Measurements from ENCODE around the gene L3MBTL4.
"Not testable (repeated sequence)": the region's sequence is repeated elsewhere in the genome, so short reads cannot be mapped to it uniquely, and the experiment has no call there.

Gene L3MBTL4

DNA sequence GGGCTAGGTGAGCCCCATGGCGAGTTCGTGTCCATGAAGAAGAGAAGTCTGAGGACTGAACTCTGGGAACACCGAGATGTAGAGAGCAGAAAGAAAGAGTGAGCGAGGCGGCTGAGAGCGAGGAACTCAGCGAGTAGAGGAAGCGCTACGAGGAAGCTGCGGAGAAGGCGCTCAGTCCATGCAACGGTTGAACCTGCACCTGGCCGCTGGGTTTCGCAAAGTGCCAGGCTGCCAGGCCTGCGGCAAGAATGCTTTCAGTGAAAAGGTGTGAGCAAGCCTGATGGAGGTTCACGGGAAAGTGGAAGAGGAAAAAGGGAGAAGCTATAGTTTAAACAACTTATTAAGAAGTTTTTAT lies 268.4 kb downstream of the L3MBTL4 start:
- Histone ChIP-seq H3K4me3 (no peak overlapping the region), H3K27ac (no peak overlapping the region)

DNA sequence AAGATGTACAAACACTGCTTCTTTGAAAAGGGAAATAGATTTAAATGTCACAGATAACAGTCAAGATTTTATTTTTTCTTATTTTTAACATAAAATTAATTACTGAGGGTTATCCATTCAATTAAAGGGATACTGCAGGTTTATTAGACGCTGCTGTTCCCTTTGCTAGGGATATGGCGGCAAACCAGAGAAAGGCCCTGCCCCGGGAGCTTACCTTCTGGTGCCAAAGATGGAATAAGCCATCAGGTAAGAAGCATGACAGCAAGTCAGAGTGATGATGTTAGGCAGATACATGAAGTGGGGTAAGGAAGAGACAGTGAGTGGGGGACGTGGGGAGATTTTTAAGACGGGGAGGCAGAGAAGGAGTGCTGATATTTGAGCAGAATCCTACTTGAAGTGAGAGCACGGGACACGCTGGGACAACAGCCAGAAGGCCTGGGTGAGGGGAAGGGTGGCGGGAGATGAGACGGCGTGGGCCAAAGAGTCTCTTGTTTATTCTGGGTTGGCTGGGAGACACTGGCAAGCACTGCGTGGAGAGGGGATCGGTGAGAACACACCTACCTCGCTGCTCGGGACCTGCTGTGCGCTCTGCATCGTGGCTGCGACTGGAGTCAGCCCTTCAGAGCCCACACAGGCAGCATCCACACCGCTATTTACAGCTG lies 268.9 kb downstream of the L3MBTL4 start:
- no peak overlapping the region for H3K27ac ChIP-seq

DNA sequence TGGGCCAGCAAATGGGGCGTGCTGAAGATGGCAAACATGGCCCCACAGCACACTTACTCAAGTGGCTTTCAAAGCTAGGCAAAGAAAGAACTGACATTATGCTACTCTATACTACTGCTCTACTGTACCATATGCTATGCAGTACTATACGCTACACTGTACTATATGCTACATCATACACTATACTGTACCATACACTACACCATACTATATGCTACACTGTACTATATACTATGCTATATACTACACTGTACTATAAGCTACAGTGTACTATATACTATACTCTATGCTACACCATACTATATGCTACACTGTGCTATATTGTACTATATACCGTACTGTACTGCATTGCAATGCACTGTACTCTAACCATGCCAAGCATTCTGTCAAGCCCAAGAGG lies 275.7 kb downstream of the L3MBTL4 start:
- Histone ChIP-seq H3K4me3 (no peak overlapping the region), H3K27ac (no peak overlapping the region)

More for the DNA sequence above, 268.9 kb downstream of the L3MBTL4 start:
- H3K4me3 ChIP-seq = no peak overlapping the region

GRCh38 chr18:6135901-6136300 lies 278.8 kb downstream of the L3MBTL4 start:
- not testable (repeated sequence) for H3K27ac ChIP-seq

DNA sequence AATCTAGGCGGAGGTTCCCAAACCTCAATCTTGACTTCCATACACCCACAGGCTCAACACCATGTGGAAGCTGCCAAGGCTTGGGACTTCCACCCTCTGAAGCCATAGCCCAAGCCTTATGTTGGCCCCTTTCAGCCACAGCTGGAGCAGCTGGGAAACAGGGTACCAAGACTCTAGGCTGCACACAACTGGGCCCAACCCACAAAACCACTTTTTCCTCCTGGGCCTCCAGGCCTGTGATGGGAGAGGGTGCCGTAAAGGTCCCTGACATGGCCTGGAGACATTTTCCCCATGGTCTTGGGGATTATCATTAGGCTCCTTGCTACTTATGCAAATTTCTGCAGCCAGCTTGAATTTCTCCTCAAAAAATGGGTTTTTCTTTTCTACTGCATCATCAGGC lies 279.7 kb downstream of the L3MBTL4 start:
- H3K27ac ChIP-seq, H3K4me3 ChIP-seq: not testable (repeated sequence)

More at GRCh38 chr18:6135901-6136300, 278.8 kb downstream of the L3MBTL4 start:
- not testable (repeated sequence) for H3K4me3 ChIP-seq

- Histone ChIP-seq H3K4me3 (no peak overlapping the region), H3K27ac (no peak overlapping the region)
Measured at GRCh38 chr18:6132751-6133368, 281.9 kb downstream of the L3MBTL4 start.

GRCh38 chr18:6120820-6121279 lies 293.9 kb downstream of the L3MBTL4 start:
- Histone ChIP-seq H3K27ac (no peak overlapping the region), H3K4me3 (no peak overlapping the region)

DNA sequence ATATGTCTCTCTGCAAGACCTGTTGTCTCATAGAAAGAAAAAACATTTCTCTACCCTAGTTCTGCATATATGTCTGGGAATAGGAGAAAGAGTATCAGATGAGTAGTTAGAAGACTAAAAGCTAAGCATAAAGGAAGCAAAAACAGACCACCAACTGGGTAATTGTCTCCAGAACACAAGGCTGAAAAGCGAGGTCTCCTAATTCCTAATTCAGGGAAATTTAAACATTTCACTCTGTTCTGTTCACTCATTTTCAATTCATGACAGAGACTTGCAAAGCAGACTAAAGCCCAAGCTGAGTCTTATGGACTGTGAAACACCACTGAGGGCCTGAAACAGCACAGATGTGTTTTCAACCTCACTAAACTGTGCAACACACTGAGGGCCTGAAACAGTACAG lies 294.9 kb downstream of the L3MBTL4 start:
- Histone ChIP-seq H3K4me3 (no peak overlapping the region), H3K27ac (no peak overlapping the region)

GRCh38 chr18:6118080-6118479 lies 296.6 kb downstream of the L3MBTL4 start:
- no peak overlapping the region for H3K27ac ChIP-seq
- H3K4me3 ChIP-seq = no peak overlapping the region

- H3K27ac ChIP-seq = no peak overlapping the region
- H3K4me3 ChIP-seq = no peak overlapping the region
Measured at GRCh38 chr18:6115710-6116109, 299.0 kb downstream of the L3MBTL4 start.

DNA sequence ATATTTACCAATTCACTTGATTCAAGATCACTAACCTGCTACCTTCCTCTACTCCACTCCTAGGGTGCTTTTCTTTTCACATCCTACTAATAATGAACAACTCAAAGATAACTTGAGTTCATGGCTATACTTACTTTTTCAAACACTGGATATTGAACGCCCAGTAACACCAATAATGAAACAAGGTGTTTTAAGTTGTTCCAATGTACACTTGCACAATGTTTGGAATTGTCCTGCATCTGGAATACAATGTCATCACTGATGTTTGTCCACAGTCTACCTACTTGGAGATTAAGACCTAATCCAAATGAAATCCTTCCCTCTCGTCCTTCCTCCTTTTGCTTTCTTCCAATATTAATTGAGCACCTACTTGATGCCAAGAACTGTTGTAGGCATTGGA lies 301.1 kb downstream of the L3MBTL4 start:
- Histone ChIP-seq H3K27ac (no peak overlapping the region), H3K4me3 (no peak overlapping the region)

- H3K4me3 ChIP-seq = no peak overlapping the region
- no peak overlapping the region for H3K27ac ChIP-seq
Measured at GRCh38 chr18:6111726-6112125, 303.0 kb downstream of the L3MBTL4 start.

GRCh38 chr18:6109743-6110142 lies 305.0 kb downstream of the L3MBTL4 start:
- Histone ChIP-seq H3K4me3 (no peak overlapping the region), H3K27ac (no peak overlapping the region)

GRCh38 chr18:6107794-6108193 lies 306.9 kb downstream of the L3MBTL4 start:
- Histone ChIP-seq H3K27ac (no peak overlapping the region), H3K4me3 (no peak overlapping the region)

DNA sequence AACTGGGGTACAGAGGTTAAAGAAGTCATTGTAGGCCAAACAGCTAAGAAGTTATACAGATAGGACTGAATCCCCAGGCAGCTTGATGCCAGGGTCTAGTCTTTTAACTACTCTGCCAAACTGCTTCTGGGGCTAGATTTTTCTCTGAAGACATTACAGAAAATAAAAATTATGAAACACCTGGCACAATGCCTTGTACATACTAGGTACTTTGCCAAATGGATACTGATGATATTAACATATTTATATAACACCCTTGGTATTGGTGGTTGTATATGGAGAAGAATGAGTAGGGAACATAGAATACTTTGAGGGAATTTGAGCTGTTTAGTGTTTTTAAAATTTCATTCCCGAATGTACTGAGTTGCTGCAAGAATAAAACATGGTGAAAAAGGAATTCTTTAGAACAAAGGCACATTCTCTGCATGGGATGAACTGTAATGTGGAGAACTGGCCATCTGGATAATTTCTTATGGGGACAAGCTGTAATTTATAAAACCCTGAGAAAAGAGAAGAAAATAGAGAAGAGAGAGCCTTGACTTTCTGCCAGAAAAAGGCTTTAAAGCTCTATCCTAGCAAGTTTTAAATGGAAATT lies 308.5 kb downstream of the L3MBTL4 start:
- H3K27ac ChIP-seq = no peak overlapping the region
- no peak overlapping the region for H3K4me3 ChIP-seq

- Histone ChIP-seq H3K4me3 (no peak overlapping the region), H3K27ac (no peak overlapping the region)
Measured at GRCh38 chr18:6103741-6104140, 311.0 kb downstream of the L3MBTL4 start.

- H3K4me3 ChIP-seq = no peak overlapping the region
- no peak overlapping the region for H3K27ac ChIP-seq
Measured at GRCh38 chr18:6096730-6097129, 318.0 kb downstream of the L3MBTL4 start.

- no peak overlapping the region for H3K27ac ChIP-seq
- H3K4me3 ChIP-seq = no peak overlapping the region
Measured at GRCh38 chr18:6088432-6088831, 326.3 kb downstream of the L3MBTL4 start.

DNA sequence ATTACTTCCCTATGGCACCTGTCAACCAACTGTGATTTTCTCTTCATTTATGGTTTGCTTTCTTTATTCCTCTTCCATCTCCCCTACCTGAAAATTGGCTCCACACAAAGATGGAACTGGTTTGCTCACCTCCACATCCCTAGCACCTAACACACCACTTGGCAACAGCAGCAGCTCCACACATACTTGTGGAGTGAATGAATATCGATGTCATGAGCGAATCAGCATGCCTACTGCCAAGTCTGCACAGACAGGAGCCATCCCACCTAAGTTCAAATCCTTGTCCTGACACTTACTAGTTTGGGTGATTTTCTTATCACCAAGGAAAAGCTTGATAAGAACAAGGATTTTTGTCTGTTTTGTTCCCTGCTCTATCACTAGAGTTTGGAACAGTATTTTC lies 328.0 kb downstream of the L3MBTL4 start:
- Histone ChIP-seq H3K27ac (no peak overlapping the region), H3K4me3 (no peak overlapping the region)

- no peak overlapping the region for H3K4me3 ChIP-seq
- H3K27ac ChIP-seq = no peak overlapping the region
Measured at GRCh38 chr18:6079406-6079805, 335.3 kb downstream of the L3MBTL4 start.

DNA sequence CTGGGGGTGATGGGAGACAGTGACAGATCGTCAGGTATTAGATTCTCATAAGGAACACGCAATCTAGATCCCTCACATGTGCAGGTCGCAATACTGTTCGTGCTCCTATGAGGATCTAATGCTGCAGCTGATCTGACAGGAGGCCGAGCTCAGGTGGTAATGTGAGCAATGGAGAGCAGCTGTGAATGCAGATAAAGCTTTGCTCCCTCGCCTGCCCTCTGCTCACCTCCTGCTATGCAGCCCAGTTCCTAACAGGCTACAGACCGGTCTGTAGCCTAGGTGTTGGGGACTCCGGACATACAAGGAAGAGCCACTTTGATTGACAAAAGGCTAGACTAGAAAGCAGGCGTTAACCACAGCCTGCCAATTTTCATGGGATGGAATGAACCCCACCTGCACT lies 335.8 kb downstream of the L3MBTL4 start:
- Histone ChIP-seq H3K27ac (no peak overlapping the region), H3K4me3 (no peak overlapping the region)

Measured in skin epidermis (tissue), 12 donors.